D721Med (cell line): ENCODE results near the gene RTEL1.

ENCODE experiments used
- DNase-seq: peaks from one replicate; pipeline ENCODE4 v3.0.0; 2011; ENCODE audit warnings: low spot score; ENCODE audit not compliant: insufficient read length
- FAIRE-seq: peaks from 2 replicates; lab custom pipeline; 2011; peaks lifted over from hg19 to GRCh38; lab: Jason Lieb, UNC
- TF ChIP-seq, protein P1 (sequence below): IDR thresholded peaks from 2 replicates; pipeline ENCODE4 v1.5.1; 2012; ENCODE audit warnings: mild to moderate bottlenecking, control low read depth; ENCODE audit not compliant: insufficient read depth; ENCODE audit errors: missing control alignments

RTEL1 gene

DNA sequence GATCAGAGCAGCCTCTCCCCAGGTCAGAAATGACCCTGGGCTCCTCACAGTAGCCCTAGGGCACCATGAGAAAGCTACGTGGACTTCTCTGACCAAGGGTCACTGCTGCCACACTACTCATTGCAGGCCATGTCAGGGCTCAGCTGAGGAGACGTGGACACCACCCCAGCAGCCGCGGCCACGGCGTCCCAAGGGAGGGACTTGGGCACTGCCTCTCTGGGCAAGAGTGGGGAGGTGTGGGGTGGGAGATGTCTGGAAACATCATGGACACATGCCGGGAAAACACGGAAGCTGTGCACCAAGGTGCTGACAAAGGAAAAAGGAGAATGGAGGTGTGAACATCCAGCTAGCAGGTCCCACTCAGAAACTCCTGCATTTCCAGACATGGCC, 40.2 kb upstream of the RTEL1 start:
- FAIRE-seq = no peak
- no peak for DNase-seq
- TF ChIP-seq, protein P1, sequence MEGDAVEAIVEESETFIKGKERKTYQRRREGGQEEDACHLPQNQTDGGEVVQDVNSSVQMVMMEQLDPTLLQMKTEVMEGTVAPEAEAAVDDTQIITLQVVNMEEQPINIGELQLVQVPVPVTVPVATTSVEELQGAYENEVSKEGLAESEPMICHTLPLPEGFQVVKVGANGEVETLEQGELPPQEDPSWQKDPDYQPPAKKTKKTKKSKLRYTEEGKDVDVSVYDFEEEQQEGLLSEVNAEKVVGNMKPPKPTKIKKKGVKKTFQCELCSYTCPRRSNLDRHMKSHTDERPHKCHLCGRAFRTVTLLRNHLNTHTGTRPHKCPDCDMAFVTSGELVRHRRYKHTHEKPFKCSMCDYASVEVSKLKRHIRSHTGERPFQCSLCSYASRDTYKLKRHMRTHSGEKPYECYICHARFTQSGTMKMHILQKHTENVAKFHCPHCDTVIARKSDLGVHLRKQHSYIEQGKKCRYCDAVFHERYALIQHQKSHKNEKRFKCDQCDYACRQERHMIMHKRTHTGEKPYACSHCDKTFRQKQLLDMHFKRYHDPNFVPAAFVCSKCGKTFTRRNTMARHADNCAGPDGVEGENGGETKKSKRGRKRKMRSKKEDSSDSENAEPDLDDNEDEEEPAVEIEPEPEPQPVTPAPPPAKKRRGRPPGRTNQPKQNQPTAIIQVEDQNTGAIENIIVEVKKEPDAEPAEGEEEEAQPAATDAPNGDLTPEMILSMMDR = no peak

DNA sequence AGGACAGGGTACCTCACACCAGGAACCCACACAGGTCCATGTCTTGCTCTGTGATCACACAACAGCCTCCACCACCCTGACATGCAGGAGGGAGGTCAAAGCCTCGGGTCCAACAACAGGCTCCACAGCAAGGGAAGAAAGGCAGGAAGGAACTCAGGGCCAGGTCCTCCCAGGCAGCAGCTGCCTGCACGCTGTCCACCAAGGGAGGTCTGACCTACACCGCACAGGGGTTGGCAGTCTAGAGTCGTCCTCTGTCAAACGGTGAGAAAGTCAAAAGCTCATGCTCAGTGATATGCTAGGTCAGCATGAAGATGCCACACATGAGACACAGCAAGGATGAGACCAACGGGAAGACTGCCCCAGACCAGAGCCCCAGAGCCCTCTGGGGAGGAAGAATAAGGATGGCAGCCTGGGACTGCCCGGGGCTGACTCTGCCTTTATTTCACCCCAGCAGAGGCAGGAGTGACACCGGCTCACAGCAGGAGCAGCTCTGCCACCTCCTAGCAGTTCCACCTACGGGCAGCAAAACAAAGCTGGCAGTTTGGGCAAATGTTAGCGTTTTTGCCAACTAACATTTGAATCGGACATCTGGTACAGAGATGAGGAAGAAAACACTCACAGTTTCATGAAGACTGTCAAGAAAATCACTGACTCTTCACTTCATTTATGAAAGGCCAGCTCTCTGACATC, 39.7 kb upstream of the RTEL1 start:
- TF ChIP-seq, protein P1 = no peak
- FAIRE-seq (no peak), DNase-seq (no peak)

DNA sequence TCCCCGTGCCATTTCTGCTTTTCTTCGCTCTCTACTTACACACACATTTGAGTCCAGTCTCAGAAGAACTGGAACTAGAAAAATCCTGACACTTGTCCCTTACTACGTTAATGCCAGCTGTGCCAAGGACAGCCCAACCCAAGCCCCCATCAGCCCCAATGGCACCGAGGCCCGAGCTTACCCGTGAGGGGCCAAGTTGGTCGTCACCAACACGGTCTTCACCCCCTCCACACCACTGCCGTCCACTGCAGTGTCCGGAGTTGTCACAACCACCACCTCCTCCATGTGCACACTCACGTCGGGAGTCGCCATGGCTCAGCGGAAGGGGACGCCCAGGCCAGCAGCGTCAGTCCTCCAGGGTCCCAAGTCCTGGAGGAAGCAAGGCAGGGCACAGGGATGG, 39.0 kb upstream of the RTEL1 start:
- TF ChIP-seq, protein P1 = no peak
- FAIRE-seq (no peak), DNase-seq (no peak)

DNA sequence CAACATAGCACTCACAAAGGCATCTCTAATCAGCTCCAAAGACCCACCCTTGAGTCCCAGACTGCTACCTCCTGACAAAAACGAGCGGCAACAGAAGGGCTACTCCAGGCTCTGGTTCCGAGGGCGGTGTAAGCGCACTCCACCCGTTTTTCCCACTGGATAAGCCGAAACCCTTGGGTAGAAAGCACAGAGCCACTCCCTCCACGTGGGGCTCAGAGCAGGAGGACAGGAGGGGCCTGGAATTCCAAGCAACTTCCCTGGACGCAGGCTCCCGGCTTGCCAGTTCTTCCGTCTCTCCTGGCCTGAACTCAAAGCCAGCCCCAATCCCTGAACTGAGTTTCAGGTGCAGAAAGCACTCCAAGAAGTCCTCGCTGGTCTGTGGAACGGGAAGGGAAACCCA, 38.6 kb upstream of the RTEL1 start:
- TF ChIP-seq, protein P1 = no peak
- DNase-seq (no peak), FAIRE-seq (no peak)

DNA sequence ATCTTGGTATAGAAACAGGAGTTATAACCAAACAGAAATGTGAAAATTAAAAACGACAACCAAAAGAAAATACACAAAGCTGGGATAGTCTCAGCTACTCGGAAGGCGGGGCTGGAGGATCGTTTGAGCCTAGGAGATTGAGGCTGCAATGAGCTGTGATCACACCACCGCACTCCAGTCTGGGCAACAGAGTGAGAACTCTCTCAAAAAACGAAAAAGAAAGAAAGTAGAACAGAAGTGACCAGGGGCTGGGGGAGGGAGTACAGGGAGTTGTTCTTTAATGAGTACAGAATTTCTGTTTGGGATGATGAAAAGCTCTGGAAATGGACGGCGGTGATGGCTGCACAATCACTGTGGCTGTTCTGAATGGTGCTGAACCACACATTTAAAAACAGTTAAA, 37.1 kb upstream of the RTEL1 start:
- TF ChIP-seq, protein P1 = no peak
- FAIRE-seq = no peak
- no peak for DNase-seq

DNA sequence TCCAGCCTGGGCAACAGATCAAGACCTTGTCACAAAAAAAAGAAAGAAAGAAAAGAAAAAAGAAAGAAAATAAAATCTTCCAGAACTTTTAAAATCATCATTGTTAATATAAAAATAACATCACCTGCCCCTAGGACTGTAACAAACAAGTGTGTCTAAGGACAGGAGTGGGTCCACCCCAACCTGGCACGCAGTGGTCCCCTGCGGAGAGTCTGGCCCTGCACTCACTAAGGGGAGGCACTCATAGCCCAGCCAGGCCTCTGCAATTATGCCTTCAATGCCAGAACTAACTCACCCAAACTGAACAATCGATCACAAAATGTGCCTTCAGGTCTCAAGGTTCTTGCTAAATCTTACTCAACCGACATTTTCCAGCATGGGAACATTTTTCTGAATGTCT, 36.0 kb upstream of the RTEL1 start:
- TF ChIP-seq, protein P1 = no peak
- FAIRE-seq (no peak), DNase-seq (no peak)

DNA sequence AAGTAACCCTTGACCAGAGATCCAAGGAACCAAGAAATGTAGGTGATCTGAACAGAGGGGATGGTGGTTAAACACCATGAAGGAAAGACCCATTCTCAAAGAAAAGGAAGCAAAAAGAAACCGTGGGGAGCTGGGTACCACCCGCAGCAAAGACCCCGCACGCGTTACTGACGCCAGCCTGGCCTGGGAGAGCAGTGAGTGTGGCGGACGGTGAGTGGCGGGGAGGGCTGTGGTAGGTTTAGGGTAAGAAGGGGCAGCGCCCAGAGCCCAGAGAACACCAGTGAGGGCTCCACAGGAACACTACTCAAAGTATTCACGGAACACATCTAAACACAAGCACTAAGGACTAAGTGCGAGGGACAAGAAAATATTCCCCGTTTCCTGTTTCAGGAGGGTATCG, 35.4 kb upstream of the RTEL1 start:
- no peak for FAIRE-seq
- no peak for DNase-seq
- TF ChIP-seq, protein P1 = no peak
